GM12878 (cell line): ENCODE results near the gene CFAP45. TPM values are rescaled to one million over a fixed set of nuclear protein-coding genes. Genes with fewer than 3 reads are reported as not detected.

Experiments
- ATAC-seq: fragments of 200-7000 bp; cut with Tn5 transposase; 3 replicates; pipeline ENCODE4 v1.9.1; 2020; ENCODE audit warnings: mild to moderate bottlenecking, moderate library complexity
- BruUV-seq: library from RNA; stranded (reverse); fragments of 400-500 nt; replicated peaks from 2 replicates; lab custom pipeline; 2021; lab: Mats Ljungman, UMichigan
- CTCF ChIA-PET: fragments of 300-600 bp; sonication (Branson Sonifier 250); formaldehyde crosslinking; extraction: SDS; loops from one replicate; lab custom pipeline; 2021; ENCODE audit warnings: inconsistent platforms; lab: Yijun Ruan, JAX
- POLR2A ChIA-PET: fragments of 350-600 bp; formaldehyde crosslinking; extraction: SDS; loops from one replicate; lab custom pipeline; 2021; ENCODE audit warnings: inconsistent platforms; lab: Charles Lee
- RAD21 ChIA-PET: fragments of 300-600 bp; sonication (Branson Sonifier 250); formaldehyde crosslinking; loops from one replicate; lab custom pipeline; 2023; ENCODE audit warnings: antibody characterized with exemption; ENCODE audit not compliant: unreplicated experiment; lab: Charles Lee
- SMC1A ChIA-PET: fragments of 300-600 bp; sonication (Branson Sonifier 250); formaldehyde crosslinking; loops from one replicate; lab custom pipeline; 2023; ENCODE audit not compliant: unreplicated experiment, uncharacterized antibody; lab: Charles Lee
- DNase-seq: peaks from one replicate; pipeline ENCODE4 v3.0.0-alpha.2; 2011; ENCODE audit warnings: low read depth, low spot score
- FAIRE-seq: peaks from 3 replicates; lab custom pipeline; 2011; peaks lifted over from hg19 to GRCh38; lab: Jason Lieb, UNC
- H2AFZ ChIP-seq: 2 replicates; pipeline ENCODE4 v1.6.0; 2011; ENCODE audit warnings: low read depth, low read length, control low read depth; ENCODE audit not compliant: control insufficient read depth
- H3K27ac ChIP-seq: 2 replicates; pipeline ENCODE4 v1.5.1; 2011; ENCODE audit warnings: control low read depth; ENCODE audit not compliant: control insufficient read depth, insufficient read depth
- H3K27me3 ChIP-seq, 2 experiments: replicated peaks in 1 of 2; 2 replicates each; pipeline versions ENCODE4 v1.6.0 to v1.6.1; 2011; ENCODE audit warnings: low read length in 1 of 2; ENCODE audit not compliant: control insufficient read depth in 2 of 2, insufficient read depth in 2 of 2
- H3K36me3 ChIP-seq, 2 experiments: 2 replicates each; pipeline ENCODE4 v1.5.1; 2011; ENCODE audit warnings: low read length in 1 of 2; ENCODE audit not compliant: control insufficient read depth in 2 of 2, insufficient read depth in 2 of 2
- H3K4me1 ChIP-seq: 2 replicates; pipeline ENCODE4 v1.6.1; 2011; ENCODE audit warnings: mild to moderate bottlenecking, low read length, moderate library complexity, mixed read lengths; ENCODE audit not compliant: control insufficient read depth, insufficient read depth
- H3K4me2 ChIP-seq: 2 replicates; pipeline ENCODE4 v1.6.0; 2011; ENCODE audit warnings: control low read depth; ENCODE audit not compliant: control insufficient read depth, insufficient read depth
- H3K4me3 ChIP-seq: fragments of 200-600 bp; sonication (generic); 2 replicates; pipeline ENCODE4 v1.5.1; 2016
- H3K79me2 ChIP-seq: 2 replicates; pipeline ENCODE4 v1.6.0; 2011; ENCODE audit warnings: low read length; ENCODE audit not compliant: control insufficient read depth, insufficient read depth
- H3K9ac ChIP-seq: 2 replicates; pipeline ENCODE4 v1.8.0; 2011; ENCODE audit warnings: low read length, control low read depth, mixed read lengths; ENCODE audit not compliant: control insufficient read depth, insufficient read depth
- H3K9me3 ChIP-seq: replicated peaks from 3 replicates; pipeline ENCODE4 v1.5.1; 2011; ENCODE audit warnings: mild to moderate bottlenecking, low read length; ENCODE audit not compliant: control insufficient read depth, insufficient read depth
- H4K20me1 ChIP-seq: 2 replicates; pipeline ENCODE4 v1.6.0; 2011; ENCODE audit not compliant: control insufficient read depth, insufficient read depth
- DPF2 ChIP-seq: fragments of 450-650 bp; IDR thresholded peaks from 2 replicates; pipeline ENCODE4 v1.6.1; 2017; ENCODE audit warnings: mild to moderate bottlenecking
- IRF4 ChIP-seq: IDR thresholded peaks from 2 replicates; pipeline ENCODE4 v1.6.1; 2011; ENCODE audit warnings: low read depth, low read length
- PAX8 ChIP-seq: fragments of 450-650 bp; IDR thresholded peaks from 2 replicates; pipeline ENCODE4 v1.6.1; 2017; ENCODE audit warnings: mild to moderate bottlenecking, moderate library complexity
- PBX3 ChIP-seq: IDR thresholded peaks from 2 replicates; pipeline ENCODE4 v1.6.1; 2011; ENCODE audit warnings: mild to moderate bottlenecking, low read depth, low read length, moderate library complexity; ENCODE audit not compliant: insufficient replicate concordance
- RELB ChIP-seq: fragments of 450-650 bp; IDR thresholded peaks from 2 replicates; pipeline ENCODE4 v1.6.1; 2017; ENCODE audit warnings: low read depth, mild to moderate bottlenecking, moderate library complexity
- SREBF1 ChIP-seq: IDR thresholded peaks from 2 replicates; pipeline ENCODE4 v1.6.1; 2012; ENCODE audit warnings: mild to moderate bottlenecking, low read length
- WGBS: methylation state at CpG from one replicate; pipeline ENCODE4 v1.1.6; 2016; ENCODE audit warnings: low lambda C conversion rate; ENCODE audit not compliant: insufficient replicate concordance, insufficient coverage; ENCODE audit errors: missing lambda C conversion rate; 5-methylcytosine and 5-hydroxymethylcytosine counted together
- in situ Hi-C: fragments of 300-500 bp; cut with MboI; formaldehyde crosslinking; loops from 9 replicates; pipeline ENCODE4 v1.14.3; 2018; ENCODE audit warnings: mixed read lengths
- intact Hi-C: fragments of 100-400 bp; cut with micrococcal nuclease; formaldehyde crosslinking; loops from one replicate; pipeline ENCODE4 v1.14.2; 2022; ENCODE audit not compliant: unreplicated experiment
- polyA plus RNA-seq, 11 experiments: library from polyadenylated mRNA; depleted of rRNA in 4 of 11; unstranded in 6 of 11; stranded (reverse) in 5 of 11; fragments of >200 nt; fragmentation: Nextera tagmentation in 4 of 11; fragmentation: Illumina TruSeq in 1 of 11; extraction: Ambion mirVana in 4 of 11; extraction: Trizol in 1 of 11; gene quantifications; 1 replicate in 1 of 11; 2 replicates in 10 of 11; pipeline versions ENCODE4 v1.2.1 to v1.2.3, GENCODE V29; 2011 to 2016; ENCODE audit warnings: inconsistent platforms in 2 of 11, missing spikeins in 2 of 11, low read depth in 1 of 11
- total RNA-seq, 4 experiments: library from RNA; depleted of rRNA in 3 of 4; stranded (reverse); fragments of >200 nt in 3 of 4; fragmentation: Illumina TruSeq in 1 of 4; extraction: Trizol in 1 of 4; gene quantifications; 2 replicates each; pipeline versions ENCODE4 v1.2.1 to v1.2.3, GENCODE V29; 2013 to 2021
- TF ChIP-seq, protein P1 (sequence below): fragments of 450-650 bp; IDR thresholded peaks from 2 replicates; pipeline ENCODE4 v1.6.1; 2016; ENCODE audit warnings: mild to moderate bottlenecking

Gene CFAP45
- total and polyA plus RNA-seq, 10 of the 15 experiments (the other 5 are each of a cell fraction or from before 2014, with no cell fraction given), result 0.43 to 0.91 (median 0.67) TPM

GRCh38 chr1:159826441-159827101 is 73.4 kb downstream of the CFAP45 start, which contains the start of gene SLAMF8 (continued):
- 0 out of 2 replicates have a peak, but pooled peaks have one; percentile 27 for TF ChIP-seq DPF2
- no peak for TF ChIP-seq SREBF1
- TF ChIP-seq IRF4, result no peak

GRCh38 chr1:159825564-159825963 is 74.4 kb downstream of the CFAP45 start:
- WGBS, result 32% methylated on average over 3 of the region's 3 CpGs
- Histone ChIP-seq H3K4me3 (no peak overlapping the region), H3K9ac (no peak overlapping the region), H2AFZ (no peak overlapping the region), H3K4me2 (peak overlapping the region; percentile 30; the same call in 1 of the 2 replicates), H3K9me3 (peaks cover 2% of the 10 kb centered on the region; the same call in 1 of the 3 replicates), H4K20me1 (no peaks in the 10 kb centered on the region), H3K79me2 (no peaks in the 10 kb centered on the region), H3K27me3 (peaks cover 0 to 4% of the 10 kb centered on the region in 2 experiments; a peak in 1 of 4 replicates), H3K36me3 (no peaks in the 10 kb centered on the region), H3K4me1 (peaks cover 35% of the 10 kb centered on the region), H3K27ac (no peak overlapping the region)
- POLR2A ChIA-PET, result interaction anchor here (1.0 kb wide), 1 partner anchor 26 kb away, joined by 3 read pairs; no protein-coding TSS in a partner anchor
- TF ChIP-seq, protein P1, sequence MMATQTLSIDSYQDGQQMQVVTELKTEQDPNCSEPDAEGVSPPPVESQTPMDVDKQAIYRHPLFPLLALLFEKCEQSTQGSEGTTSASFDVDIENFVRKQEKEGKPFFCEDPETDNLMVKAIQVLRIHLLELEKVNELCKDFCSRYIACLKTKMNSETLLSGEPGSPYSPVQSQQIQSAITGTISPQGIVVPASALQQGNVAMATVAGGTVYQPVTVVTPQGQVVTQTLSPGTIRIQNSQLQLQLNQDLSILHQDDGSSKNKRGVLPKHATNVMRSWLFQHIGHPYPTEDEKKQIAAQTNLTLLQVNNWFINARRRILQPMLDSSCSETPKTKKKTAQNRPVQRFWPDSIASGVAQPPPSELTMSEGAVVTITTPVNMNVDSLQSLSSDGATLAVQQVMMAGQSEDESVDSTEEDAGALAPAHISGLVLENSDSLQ, result peak; percentile 48; the same call in 1 of the 2 replicates
- TF ChIP-seq RELB, result no peak
- TF ChIP-seq PAX8, result no peak
- TF ChIP-seq PBX3, result peak; percentile 49
- no peak for ATAC-seq
- in situ Hi-C loops (no loop called here), intact Hi-C loops (loop anchor here (5.0 kb wide), 1 partner anchor 43 kb away; the partner anchor contains the start of gene DUSP23)
- RAD21 ChIA-PET, result interaction anchor here (1.0 to 1.5 kb wide), 2 partner anchors 65 to 109 kb away, joined by 3 read pairs; no protein-coding TSS in a partner anchor
- CTCF ChIA-PET, result interaction anchor here (1.3 to 16.1 kb wide), 4 partner anchors 24 to 96 kb away, joined by 3 to 178 read pairs (median 10); partner anchors contain the start of gene FCRL6
- SMC1A ChIA-PET, result interaction anchor here (0.7 kb wide), 2 partner anchors 11 to 24 kb away, joined by 3 read pairs; partner anchors contain the start of gene FCRL6
- BruUV-seq, result no TSS peak
- no peak for FAIRE-seq
- no peak for DNase-seq
